Measurements from ENCODE around the gene BEND6.

The BEND6 gene

GRCh38 chr6:56977192-56977591 lies 22.3 kb downstream of the BEND6 start:
- no peaks in the 10 kb centered on the region for H3F3A ChIP-seq (ENCODE audit: control insufficient read depth, insufficient read depth)
- H3K9me3 ChIP-seq (ENCODE audit: control insufficient read depth, insufficient read depth, low read length): no peaks in the 10 kb centered on the region
- TF ChIP-seq EZH2phosphoT487 (IDR thresholded peaks at IDR 0.05; ENCODE audit: borderline replicate concordance, low read length): no peak
- no peaks in the 10 kb centered on the region for H4K20me1 ChIP-seq (ENCODE audit: control insufficient read depth, insufficient read depth, low read depth, low read length)
- H3K4me2 ChIP-seq (ENCODE audit: low read length): no peak overlapping the region
- H3K36me3 ChIP-seq (ENCODE audit: control insufficient read depth, low read length): no peaks in the 10 kb centered on the region
- H3K27ac ChIP-seq (ENCODE audit: low read depth, low read length): no peak overlapping the region
- H3K4me1 ChIP-seq (ENCODE audit: control insufficient read depth, low read length): no peaks in the 10 kb centered on the region
- no peaks in the 10 kb centered on the region for H3K9me2 ChIP-seq (replicated peaks; ENCODE audit: control insufficient read depth, low read length)
- H3K4me3 ChIP-seq (ENCODE audit: low read length): no peak overlapping the region
- no peaks in the 10 kb centered on the region for H3K79me2 ChIP-seq (ENCODE audit: control insufficient read depth, low read length)
- peaks cover 5% of the 10 kb centered on the region; the same call in 1 of the 2 replicates for H3K27me3 ChIP-seq (ENCODE audit: control insufficient read depth, low read length)

- H3K4me3 ChIP-seq (ENCODE audit: low read length): no peak overlapping the region
- no peak overlapping the region for H3K27ac ChIP-seq (ENCODE audit: low read depth, low read length)
- no peaks in the 10 kb centered on the region for H3K9me3 ChIP-seq (ENCODE audit: control insufficient read depth, insufficient read depth, low read length)
- no peaks in the 10 kb centered on the region for H3K9me2 ChIP-seq (replicated peaks; ENCODE audit: control insufficient read depth, low read length)
- TF ChIP-seq EZH2phosphoT487 (IDR thresholded peaks at IDR 0.05; ENCODE audit: borderline replicate concordance, low read length): no peak
- no peak for TF ChIP-seq CTCF (IDR thresholded peaks at IDR 0.05; ENCODE audit: low read depth, low read length, poor library complexity, severe bottlenecking)
- no peaks in the 10 kb centered on the region for H3K36me3 ChIP-seq (ENCODE audit: control insufficient read depth, low read length)
- H3K4me2 ChIP-seq (ENCODE audit: low read length): no peak overlapping the region
- no peaks in the 10 kb centered on the region for H3F3A ChIP-seq (ENCODE audit: control insufficient read depth, insufficient read depth)
- no peaks in the 10 kb centered on the region for H3K79me2 ChIP-seq (ENCODE audit: control insufficient read depth, low read length)
- H4K20me1 ChIP-seq (ENCODE audit: control insufficient read depth, insufficient read depth, low read depth, low read length): no peaks in the 10 kb centered on the region
- H3K4me1 ChIP-seq (ENCODE audit: control insufficient read depth, low read length): no peaks in the 10 kb centered on the region
- H3K27me3 ChIP-seq (ENCODE audit: control insufficient read depth, low read length): peaks cover 5% of the 10 kb centered on the region; the same call in 1 of the 2 replicates
Observed at GRCh38 chr6:56978530-56978929, 23.6 kb downstream of the BEND6 start.

GRCh38 chr6:56984361-56984760 lies 29.5 kb downstream of the BEND6 start:
- Histone ChIP-seq H3K79me2 (ENCODE audit: control insufficient read depth, low read length) (no peaks in the 10 kb centered on the region), H3K9me3 (ENCODE audit: control insufficient read depth, insufficient read depth, low read length) (no peaks in the 10 kb centered on the region), H3K4me2 (ENCODE audit: low read length) (no peak overlapping the region), H3K9me2 (replicated peaks; ENCODE audit: control insufficient read depth, low read length) (no peaks in the 10 kb centered on the region), H3K36me3 (ENCODE audit: control insufficient read depth, low read length) (no peaks in the 10 kb centered on the region), H3F3A (ENCODE audit: control insufficient read depth, insufficient read depth) (no peaks in the 10 kb centered on the region), H3K27ac (ENCODE audit: low read depth, low read length) (no peak overlapping the region), H3K4me3 (ENCODE audit: low read length) (no peak overlapping the region), H3K27me3 (ENCODE audit: control insufficient read depth, low read length) (peaks cover 14% of the 10 kb centered on the region; the same call in 1 of the 2 replicates), H4K20me1 (ENCODE audit: control insufficient read depth, insufficient read depth, low read depth, low read length) (no peaks in the 10 kb centered on the region), H3K4me1 (ENCODE audit: control insufficient read depth, low read length) (no peaks in the 10 kb centered on the region)
- no peak for TF ChIP-seq EZH2phosphoT487 (IDR thresholded peaks at IDR 0.05; ENCODE audit: borderline replicate concordance, low read length)
- TF ChIP-seq CTCF (IDR thresholded peaks at IDR 0.05; ENCODE audit: low read depth, low read length, poor library complexity, severe bottlenecking): no peak

GRCh38 chr6:56984884-56985283 lies 30.0 kb downstream of the BEND6 start:
- H3K79me2 ChIP-seq (ENCODE audit: control insufficient read depth, low read length): no peaks in the 10 kb centered on the region
- no peak overlapping the region for H3K4me2 ChIP-seq (ENCODE audit: low read length)
- TF ChIP-seq CTCF (IDR thresholded peaks at IDR 0.05; ENCODE audit: low read depth, low read length, poor library complexity, severe bottlenecking) (no peak), EZH2phosphoT487 (IDR thresholded peaks at IDR 0.05; ENCODE audit: borderline replicate concordance, low read length) (no peak)
- no peak overlapping the region for H3K4me3 ChIP-seq (ENCODE audit: low read length)
- H3K27ac ChIP-seq (ENCODE audit: low read depth, low read length): no peak overlapping the region
- H3F3A ChIP-seq (ENCODE audit: control insufficient read depth, insufficient read depth): no peaks in the 10 kb centered on the region
- H4K20me1 ChIP-seq (ENCODE audit: control insufficient read depth, insufficient read depth, low read depth, low read length): no peaks in the 10 kb centered on the region
- no peaks in the 10 kb centered on the region for H3K4me1 ChIP-seq (ENCODE audit: control insufficient read depth, low read length)
- H3K9me3 ChIP-seq (ENCODE audit: control insufficient read depth, insufficient read depth, low read length): no peaks in the 10 kb centered on the region
- H3K9me2 ChIP-seq (replicated peaks; ENCODE audit: control insufficient read depth, low read length): no peaks in the 10 kb centered on the region
- peaks cover 14% of the 10 kb centered on the region; the same call in 1 of the 2 replicates for H3K27me3 ChIP-seq (ENCODE audit: control insufficient read depth, low read length)
- H3K36me3 ChIP-seq (ENCODE audit: control insufficient read depth, low read length): no peaks in the 10 kb centered on the region

All from DOHH2 (cell line).